SKM-1 treated with dmso at 0.1 percent for 144 hours (cell line): ENCODE results near the gene TRIM49.
"Not testable (repeated sequence)": the region's sequence is repeated elsewhere in the genome, so short reads cannot be mapped to it uniquely, and the experiment has no call there.

ENCODE experiments used
- DNase-seq: peaks from one replicate; lab custom pipeline; 2025; ENCODE audit not compliant: unreplicated experiment; lab: John Stamatoyannopoulos, UW

Gene TRIM49, protein sequence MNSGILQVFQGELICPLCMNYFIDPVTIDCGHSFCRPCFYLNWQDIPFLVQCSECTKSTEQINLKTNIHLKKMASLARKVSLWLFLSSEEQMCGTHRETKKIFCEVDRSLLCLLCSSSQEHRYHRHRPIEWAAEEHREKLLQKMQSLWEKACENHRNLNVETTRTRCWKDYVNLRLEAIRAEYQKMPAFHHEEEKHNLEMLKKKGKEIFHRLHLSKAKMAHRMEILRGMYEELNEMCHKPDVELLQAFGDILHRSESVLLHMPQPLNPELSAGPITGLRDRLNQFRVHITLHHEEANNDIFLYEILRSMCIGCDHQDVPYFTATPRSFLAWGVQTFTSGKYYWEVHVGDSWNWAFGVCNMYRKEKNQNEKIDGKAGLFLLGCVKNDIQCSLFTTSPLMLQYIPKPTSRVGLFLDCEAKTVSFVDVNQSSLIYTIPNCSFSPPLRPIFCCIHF

DNA sequence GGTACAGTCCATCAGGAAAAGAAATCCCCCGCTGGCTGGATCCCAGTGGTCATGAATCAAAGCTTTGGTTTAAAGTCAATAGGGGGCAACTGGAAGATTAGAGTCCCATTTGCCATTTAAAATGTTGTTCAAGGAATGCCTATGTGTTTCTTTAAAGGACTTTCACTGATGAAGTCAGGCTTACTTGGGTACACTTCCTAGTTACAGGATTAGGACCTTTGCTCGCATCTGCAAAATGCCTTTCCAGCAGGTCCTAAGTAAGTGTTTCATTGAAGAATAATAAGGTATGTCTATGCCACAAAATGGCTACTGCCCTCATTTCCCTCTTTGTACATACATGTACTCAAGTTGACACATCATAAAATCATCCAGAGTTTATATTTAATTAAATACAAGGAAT, at the start of gene TRIM49:
TSS of gene TRIM49 (minus strand) at position 101 of the 400 bp plus-strand sequence. CDS start 4,106 bp downstream, outside the sequence.
- DNase-seq = not testable (repeated sequence)

DNA sequence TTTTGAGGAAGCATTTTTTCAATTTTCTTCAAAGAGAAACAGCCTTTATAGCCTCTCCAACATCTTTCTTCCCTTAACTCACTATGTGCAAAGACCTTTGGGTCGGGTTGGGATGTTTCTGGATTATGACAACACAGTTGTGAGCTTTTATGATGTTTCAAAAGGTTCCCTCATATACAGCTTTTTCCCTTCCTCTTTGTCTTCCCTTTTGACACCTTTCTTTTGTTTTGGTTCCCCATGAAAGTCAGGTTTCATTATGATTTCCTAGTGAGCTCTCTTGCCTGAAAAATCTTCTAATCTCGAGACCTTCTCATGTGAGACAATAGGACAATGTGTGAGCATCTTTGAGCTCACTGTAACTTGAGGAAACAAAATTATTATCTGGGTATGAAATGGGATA, 18.3 kb upstream of the TRIM49 start:
- DNase-seq = not testable (repeated sequence)

DNA sequence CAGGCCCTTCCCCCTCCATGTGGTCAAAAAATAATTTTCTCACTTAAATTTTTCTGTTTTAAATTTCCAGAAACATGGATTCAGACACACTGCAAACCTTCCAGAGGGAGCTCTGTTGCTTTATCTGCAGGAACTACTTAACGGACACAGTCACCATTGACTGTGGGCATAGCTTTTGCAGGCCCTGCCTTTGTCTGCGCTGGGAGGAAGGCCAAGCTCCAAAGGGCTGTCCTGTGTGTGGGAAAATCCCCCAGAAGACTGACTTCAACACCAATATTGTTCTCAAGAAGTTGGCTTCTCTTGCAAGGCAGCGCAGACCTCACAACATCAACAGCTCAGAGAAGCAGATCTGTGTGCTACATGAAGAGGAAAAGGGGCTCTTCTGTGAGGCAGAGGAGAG, 11.6 kb upstream of the TRIM49 start:
- DNase-seq = not testable (repeated sequence)

DNA sequence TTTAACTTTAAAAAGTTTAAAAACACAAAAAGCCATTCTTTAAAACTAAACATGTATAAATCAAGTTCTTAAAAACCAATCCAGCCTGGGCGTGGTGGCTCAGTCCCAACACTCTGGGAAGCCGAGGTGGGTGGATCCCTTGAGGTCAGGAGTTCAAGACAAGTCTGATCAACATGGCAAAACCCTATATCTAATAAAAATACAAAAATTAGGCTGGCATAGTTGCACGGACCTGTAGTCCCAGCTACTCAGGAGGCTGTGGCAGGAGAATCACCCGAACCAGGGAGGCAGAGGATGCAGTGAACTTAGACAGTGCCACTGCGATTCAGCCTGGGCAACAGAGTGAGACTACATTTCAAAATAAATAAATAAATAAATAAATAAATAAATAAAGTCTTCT, 5.2 kb upstream of the TRIM49 start:
- DNase-seq = not testable (repeated sequence)

DNA sequence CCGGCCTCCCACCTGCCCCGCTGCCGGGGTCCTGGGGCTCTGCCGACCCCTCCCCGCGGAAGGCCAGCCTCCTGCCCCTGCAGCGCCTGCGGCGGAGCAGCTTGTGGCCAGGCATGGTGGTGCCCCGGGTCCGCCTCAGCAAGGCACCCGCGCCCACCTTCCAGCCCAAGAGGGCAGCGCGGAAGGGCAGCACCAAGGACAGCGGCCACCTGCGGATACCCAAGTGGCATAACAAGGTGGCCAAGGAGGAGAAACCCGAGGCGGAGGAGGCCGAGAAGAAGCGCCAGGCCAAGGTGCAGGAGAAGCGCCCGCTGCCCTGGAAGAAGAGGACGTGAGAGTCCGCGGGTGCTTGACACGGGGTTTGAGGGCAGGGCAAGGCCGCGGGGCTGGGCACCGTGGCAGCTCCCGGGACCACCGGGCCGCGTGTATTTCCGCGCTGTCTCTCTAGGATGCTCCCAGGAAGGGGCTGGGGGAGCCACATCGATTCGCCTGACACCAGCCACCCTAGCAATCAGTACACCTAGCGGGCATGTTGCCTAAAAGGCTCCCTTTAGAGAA, 20.8 kb downstream of the TRIM49 start:
- DNase-seq = not testable (repeated sequence)

DNA sequence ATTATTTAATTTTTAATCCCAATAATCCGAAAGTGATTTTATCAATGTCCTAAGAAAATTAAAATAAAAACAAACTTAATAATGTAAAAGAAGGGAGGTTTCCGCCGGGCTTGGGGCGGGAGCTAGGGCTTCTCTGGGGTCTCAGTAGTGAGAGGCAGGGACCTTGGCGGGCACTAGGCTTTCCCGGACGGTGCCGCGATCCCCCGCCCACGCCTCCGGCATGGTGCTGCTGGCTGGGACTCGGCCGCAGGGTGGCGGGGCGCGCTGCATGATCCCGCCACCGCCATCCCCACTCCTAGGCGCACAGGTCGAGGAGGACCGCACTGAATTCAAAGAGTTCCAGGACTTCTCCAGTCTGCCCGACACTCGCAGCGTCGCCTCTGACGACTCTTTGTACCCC, 22.6 kb downstream of the TRIM49 start:
- not testable (repeated sequence) for DNase-seq

DNA sequence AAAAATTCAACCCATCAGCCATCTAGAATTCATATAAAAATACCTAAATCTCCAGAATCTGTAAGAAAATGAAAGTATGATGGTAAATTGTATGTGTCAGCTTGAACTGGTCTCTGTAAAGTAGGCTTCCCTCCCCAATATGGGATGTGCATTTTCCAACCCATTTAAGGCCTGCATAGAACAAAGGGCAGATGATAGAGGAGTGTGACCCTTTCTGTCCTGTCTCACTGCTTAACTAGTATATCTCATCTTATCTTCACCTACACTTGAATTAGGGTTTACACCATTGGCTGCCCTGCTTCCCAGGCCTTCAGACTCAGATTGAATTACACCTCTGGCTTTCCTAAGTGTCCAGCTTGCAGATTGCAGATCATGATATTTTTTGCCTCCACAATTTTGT, 57.6 kb downstream of the TRIM49 start:
- not testable (repeated sequence) for DNase-seq
